Esophagus muscularis mucosa (tissue), 3 donors: ENCODE results near the gene ZG16.

Source experiments
- CTCF ChIP-seq, 3 experiments: fragments of 200-600 bp in 2 of 3; fragments of 450-650 bp in 1 of 3; sonication (generic) in 2 of 3; IDR thresholded peaks; one replicate each; pipeline ENCODE4 v1.5.1; 2017 to 2019; ENCODE audit warnings: antibody characterized with exemption in 3 of 3, mild to moderate bottlenecking in 2 of 3, moderate library complexity in 1 of 3
- EP300 ChIP-seq: sonication (generic); formaldehyde crosslinking; IDR thresholded peaks from one replicate; pipeline ENCODE4 v1.6.1; 2017; ENCODE audit warnings: antibody characterized with exemption

GRCh38 chr16:29821643-29822115 is 43.6 kb downstream of the ZG16 start:
- TF ChIP-seq CTCF (IDR thresholded peaks at IDR 0.05), result no peak
- TF ChIP-seq EP300, result no peak
